Measurements from ENCODE around the gene TM4SF18. TPM values are rescaled to one million over a fixed set of nuclear protein-coding genes. Genes with fewer than 3 reads are reported as not detected.

TM4SF18 gene
- polyA plus RNA-seq, 1 experiment, result 0.11 TPM

- no peaks in the 10 kb centered on the region for H3K36me3 ChIP-seq (ENCODE audit: control insufficient read depth, insufficient read depth, low read length)
- ChIA-PET CTCF (interaction anchor here (1.0 kb wide), 1 partner anchor 114 kb away, joined by 4 read pairs; no protein-coding TSS in a partner anchor), POLR2A (interaction anchor here (0.6 kb wide), 1 partner anchor 12 kb away, joined by 4 read pairs; no protein-coding TSS in a partner anchor)
- no peak for DNase-seq (ENCODE audit: low read depth)
- H3K4me3 ChIP-seq (ENCODE audit: low read depth, low read length), result no peak overlapping the region
- no peaks in the 10 kb centered on the region for H3K27me3 ChIP-seq (ENCODE audit: control insufficient read depth, insufficient read depth, low read length)
- no peak for TF ChIP-seq CTCF (IDR thresholded peaks at IDR 0.05; ENCODE audit: insufficient read depth, low read depth, low read length)
Measured at GRCh38 chr3:149366941-149367840, 33.8 kb upstream of the TM4SF18 start.

GRCh38 chr3:149366031-149366430 is 32.6 kb upstream of the TM4SF18 start:
- ChIA-PET CTCF (interaction anchor here (1.6 to 1.9 kb wide), 2 partner anchors 13 to 246 kb away, joined by 5 to 10 read pairs; no protein-coding TSS in a partner anchor), POLR2A (no interaction called here)
- Histone ChIP-seq H3K36me3 (ENCODE audit: control insufficient read depth, insufficient read depth, low read length) (no peaks in the 10 kb centered on the region), H3K27me3 (ENCODE audit: control insufficient read depth, insufficient read depth, low read length) (no peaks in the 10 kb centered on the region), H3K4me3 (ENCODE audit: low read depth, low read length) (no peak overlapping the region)
- no peak for TF ChIP-seq CTCF (IDR thresholded peaks at IDR 0.05; ENCODE audit: insufficient read depth, low read depth, low read length)
- DNase-seq (ENCODE audit: low read depth), result no peak

- no peak for TF ChIP-seq CTCF (IDR thresholded peaks at IDR 0.05; ENCODE audit: insufficient read depth, low read depth, low read length)
- DNase-seq (ENCODE audit: low read depth), result no peak
- Histone ChIP-seq H3K27me3 (ENCODE audit: control insufficient read depth, insufficient read depth, low read length) (no peaks in the 10 kb centered on the region), H3K4me3 (ENCODE audit: low read depth, low read length) (no peak overlapping the region), H3K36me3 (ENCODE audit: control insufficient read depth, insufficient read depth, low read length) (no peaks in the 10 kb centered on the region)
- CTCF ChIA-PET, result interaction anchor here (1.6 to 1.9 kb wide), 2 partner anchors 11 to 244 kb away, joined by 5 to 10 read pairs; no protein-coding TSS in a partner anchor
- POLR2A ChIA-PET, result no interaction called here
Measured at GRCh38 chr3:149364624-149365023, 31.2 kb upstream of the TM4SF18 start.

GRCh38 chr3:149363053-149363452 is 29.6 kb upstream of the TM4SF18 start:
- TF ChIP-seq CTCF (IDR thresholded peaks at IDR 0.05; ENCODE audit: insufficient read depth, low read depth, low read length), result no peak
- H3K27me3 ChIP-seq (ENCODE audit: control insufficient read depth, insufficient read depth, low read length), result no peaks in the 10 kb centered on the region
- DNase-seq (ENCODE audit: low read depth), result no peak
- ChIA-PET CTCF (interaction anchor here (1.0 to 2.1 kb wide), 4 partner anchors 10 to 118 kb away, joined by 3 to 12 read pairs (median 4); no protein-coding TSS in a partner anchor), POLR2A (no interaction called here)
- no peak overlapping the region for H3K4me3 ChIP-seq (ENCODE audit: low read depth, low read length)
- H3K36me3 ChIP-seq (ENCODE audit: control insufficient read depth, insufficient read depth, low read length), result no peaks in the 10 kb centered on the region

GRCh38 chr3:149362366-149362765 is 28.9 kb upstream of the TM4SF18 start:
- CTCF ChIA-PET, result interaction anchor here (1.0 to 2.1 kb wide), 6 partner anchors 10 to 131 kb away, joined by 3 to 12 read pairs (median 4); no protein-coding TSS in a partner anchor
- no peak for DNase-seq (ENCODE audit: low read depth)
- POLR2A ChIA-PET, result no interaction called here

More at GRCh38 chr3:149362366-149362765, 28.9 kb upstream of the TM4SF18 start:
- TF ChIP-seq CTCF (IDR thresholded peaks at IDR 0.05; ENCODE audit: insufficient read depth, low read depth, low read length), result no peak
- Histone ChIP-seq H3K27me3 (ENCODE audit: control insufficient read depth, insufficient read depth, low read length) (no peaks in the 10 kb centered on the region), H3K36me3 (ENCODE audit: control insufficient read depth, insufficient read depth, low read length) (no peaks in the 10 kb centered on the region), H3K4me3 (ENCODE audit: low read depth, low read length) (no peak overlapping the region)

All from BJ (cell line).